ENCODE data around the gene KRCC1.
A peak's percentile ranks its signal among the peaks of the same experiment; 100 is the strongest.
"Not testable (repeated sequence)": the region's sequence is repeated elsewhere in the genome, so short reads cannot be mapped to it uniquely, and the experiment has no call there.

Gene KRCC1

DNA sequence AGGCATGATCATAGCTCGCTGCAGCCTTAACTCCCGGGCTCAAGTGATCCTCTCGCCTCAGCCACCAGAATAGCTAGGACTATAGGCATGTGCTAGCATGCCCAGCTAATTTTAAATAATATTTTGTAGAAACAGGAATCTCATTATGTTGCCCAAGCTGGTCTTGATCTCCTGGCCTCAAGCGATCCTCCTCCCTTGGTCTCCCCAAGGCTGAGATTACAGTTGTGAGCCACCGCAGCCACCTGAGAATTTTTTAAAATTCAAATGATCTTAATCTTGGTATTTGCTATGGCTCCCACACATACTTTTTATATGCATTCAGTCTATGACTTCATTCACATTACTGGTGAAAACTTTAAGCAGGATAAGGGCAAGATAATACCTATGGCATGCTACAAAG is 13.1 kb downstream of the KRCC1 start:
- no peak for DNase-seq (ENCODE audit: low read depth in 2 of 2, low spot score in 1 of 2)

- no peak for DNase-seq (ENCODE audit: low read depth in 2 of 2, low spot score in 1 of 2)
These were observed 17.1 kb downstream of the KRCC1 start for GRCh38 chr2:88038263-88039105.

- no peak for DNase-seq (ENCODE audit: low read depth in 2 of 2, low spot score in 1 of 2)
These were observed 19.0 kb downstream of the KRCC1 start for GRCh38 chr2:88036606-88037005.

GRCh38 chr2:88036182-88036581 is 19.4 kb downstream of the KRCC1 start:
- no peak for DNase-seq (ENCODE audit: low read depth in 2 of 2, low spot score in 1 of 2)

DNA sequence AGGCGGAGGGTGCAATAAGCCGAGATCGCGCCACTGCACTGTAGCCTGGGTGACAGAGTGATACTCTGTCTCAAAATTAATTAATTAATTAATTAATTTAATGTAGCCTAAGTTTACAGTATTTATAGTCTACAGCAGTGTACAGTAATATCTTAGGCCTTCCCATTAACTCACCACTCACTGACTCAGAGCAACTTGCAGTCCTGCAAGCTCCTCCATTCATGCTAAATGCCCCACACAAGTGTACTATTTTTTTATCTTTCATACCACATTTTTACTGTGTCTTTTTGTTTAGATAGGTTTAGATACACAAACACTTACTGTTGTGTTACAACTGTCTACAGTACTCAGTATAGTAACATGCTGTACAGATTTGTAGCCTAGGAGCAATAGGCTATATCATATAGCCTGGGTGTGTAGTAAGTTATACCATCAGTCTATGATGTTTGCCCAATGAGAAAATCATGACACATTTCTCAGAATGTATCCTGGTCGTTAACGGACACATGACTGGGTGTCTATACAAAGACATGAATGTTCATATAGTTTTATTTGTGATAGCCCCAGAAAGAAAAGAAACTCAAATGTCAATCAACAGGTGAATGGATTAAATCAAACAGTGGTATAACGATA is 23.4 kb downstream of the KRCC1 start:
- DNase-seq (ENCODE audit: low read depth in 2 of 2, low spot score in 1 of 2), result no peak

- no peak for DNase-seq (ENCODE audit: low read depth in 2 of 2, low spot score in 1 of 2)
These were observed 26.7 kb downstream of the KRCC1 start for GRCh38 chr2:88028931-88029330.

DNA sequence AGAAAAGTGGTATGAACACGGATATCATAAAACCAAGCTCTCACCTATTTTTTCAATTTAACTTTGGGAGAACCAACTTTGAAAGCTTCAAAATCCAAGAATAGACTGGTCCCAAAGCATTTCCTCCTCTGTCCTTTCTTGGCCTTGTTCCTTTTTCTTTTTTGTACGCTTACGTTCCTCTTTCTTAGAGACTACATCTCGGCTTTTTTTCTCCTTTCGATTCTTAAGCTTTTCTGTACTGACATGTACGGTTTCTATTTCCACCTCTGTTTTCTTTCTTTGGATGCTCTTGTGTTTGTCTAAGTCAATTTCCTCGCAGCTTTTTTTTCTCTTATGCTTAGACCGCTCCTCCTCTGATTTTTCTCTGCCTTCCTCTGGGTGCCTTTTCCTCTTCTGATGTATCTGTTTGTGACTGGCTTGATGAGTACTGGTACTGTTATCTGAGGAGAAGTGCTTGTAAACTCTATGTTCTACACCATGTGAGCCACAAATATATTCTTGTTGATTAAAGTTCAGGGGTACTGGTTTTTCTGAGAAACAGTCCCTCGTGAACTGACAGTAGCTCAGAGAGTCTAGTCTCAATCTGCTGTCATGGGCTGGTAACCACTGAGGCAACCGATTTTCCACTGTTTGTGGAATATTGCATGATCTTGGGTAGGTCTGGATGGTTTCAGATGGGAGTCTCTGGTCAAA is 27.7 kb downstream of the KRCC1 start:
- no peak for DNase-seq (ENCODE audit: low read depth in 2 of 2, low spot score in 1 of 2)

DNA sequence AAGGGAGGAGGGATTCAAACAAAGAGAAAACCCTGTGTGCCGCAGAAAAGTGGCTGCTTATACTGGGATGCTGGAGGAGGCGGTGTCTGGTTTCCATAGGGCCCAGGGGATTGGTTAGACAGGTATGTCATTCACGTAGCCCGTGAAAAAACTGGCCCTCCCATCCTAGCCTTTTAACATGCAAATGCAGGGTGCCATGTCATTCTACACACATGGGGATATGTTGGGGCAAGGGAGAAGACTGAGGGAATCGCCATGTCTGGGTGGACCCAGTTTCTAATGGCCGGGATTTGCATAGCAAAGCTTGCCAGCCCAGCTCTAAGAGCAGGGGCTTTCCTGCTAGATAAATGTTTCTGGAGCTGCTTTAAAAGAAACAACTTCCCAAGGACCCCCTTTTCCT is 31.1 kb downstream of the KRCC1 start:
- no peak for DNase-seq (ENCODE audit: low read depth in 2 of 2, low spot score in 1 of 2)

DNA sequence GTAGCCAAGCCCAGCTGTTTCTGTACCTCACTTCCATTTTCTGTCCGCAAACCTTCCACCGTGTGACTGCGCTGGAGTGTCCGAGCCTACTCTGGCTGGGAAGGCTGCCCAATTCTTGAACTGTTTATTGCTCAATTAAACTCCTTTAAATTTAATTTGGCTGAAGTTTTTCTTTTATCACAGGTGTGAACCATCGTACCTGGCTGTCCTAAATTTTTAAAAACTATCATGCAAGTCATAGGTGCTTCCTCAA is 33.0 kb downstream of the KRCC1 start:
- no peak for DNase-seq (ENCODE audit: low read depth in 2 of 2, low spot score in 1 of 2)

DNA sequence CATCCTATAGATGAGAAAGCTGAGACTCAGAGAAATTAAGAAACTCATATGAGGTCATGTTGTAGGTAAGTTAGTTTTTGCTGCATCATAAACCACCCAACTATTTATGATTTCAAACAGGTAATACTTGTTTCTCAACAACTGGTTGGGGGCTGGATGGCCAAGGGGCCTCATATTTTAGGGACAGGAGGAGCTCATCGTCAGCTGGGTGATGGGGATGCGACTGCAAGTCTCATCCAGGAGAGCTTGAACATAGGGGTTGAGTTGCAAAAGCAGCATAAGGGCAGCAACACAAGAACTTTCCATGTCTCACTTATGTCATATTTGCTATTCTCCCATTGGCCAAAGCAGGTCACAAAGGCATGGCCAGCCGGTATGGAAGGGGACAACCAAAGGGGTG is 35.6 kb downstream of the KRCC1 start:
- no peak for DNase-seq (ENCODE audit: low read depth in 2 of 2, low spot score in 1 of 2)

- no peak for DNase-seq (ENCODE audit: low read depth in 2 of 2, low spot score in 1 of 2)
These were observed 36.7 kb downstream of the KRCC1 start for GRCh38 chr2:88018909-88019308.

- not testable (repeated sequence) for DNase-seq (ENCODE audit: low read depth in 2 of 2, low spot score in 1 of 2)
These were observed 37.3 kb downstream of the KRCC1 start for GRCh38 chr2:88018077-88018805.

DNA sequence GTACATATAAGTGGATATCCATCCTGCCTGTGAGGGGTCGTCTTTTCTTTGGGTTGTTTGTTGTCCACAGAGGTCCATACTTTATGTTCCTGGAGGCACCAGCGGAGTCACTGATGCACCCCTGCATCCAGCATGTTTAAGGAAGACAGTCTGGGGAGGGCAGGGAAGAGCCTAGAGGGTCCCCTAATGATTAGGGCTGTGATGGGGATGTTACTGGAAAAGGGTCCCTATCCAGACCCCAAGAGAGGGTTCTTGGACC is 37.9 kb downstream of the KRCC1 start:
- DNase-seq (ENCODE audit: low read depth in 2 of 2, low spot score in 1 of 2), result not testable (repeated sequence)

DNA sequence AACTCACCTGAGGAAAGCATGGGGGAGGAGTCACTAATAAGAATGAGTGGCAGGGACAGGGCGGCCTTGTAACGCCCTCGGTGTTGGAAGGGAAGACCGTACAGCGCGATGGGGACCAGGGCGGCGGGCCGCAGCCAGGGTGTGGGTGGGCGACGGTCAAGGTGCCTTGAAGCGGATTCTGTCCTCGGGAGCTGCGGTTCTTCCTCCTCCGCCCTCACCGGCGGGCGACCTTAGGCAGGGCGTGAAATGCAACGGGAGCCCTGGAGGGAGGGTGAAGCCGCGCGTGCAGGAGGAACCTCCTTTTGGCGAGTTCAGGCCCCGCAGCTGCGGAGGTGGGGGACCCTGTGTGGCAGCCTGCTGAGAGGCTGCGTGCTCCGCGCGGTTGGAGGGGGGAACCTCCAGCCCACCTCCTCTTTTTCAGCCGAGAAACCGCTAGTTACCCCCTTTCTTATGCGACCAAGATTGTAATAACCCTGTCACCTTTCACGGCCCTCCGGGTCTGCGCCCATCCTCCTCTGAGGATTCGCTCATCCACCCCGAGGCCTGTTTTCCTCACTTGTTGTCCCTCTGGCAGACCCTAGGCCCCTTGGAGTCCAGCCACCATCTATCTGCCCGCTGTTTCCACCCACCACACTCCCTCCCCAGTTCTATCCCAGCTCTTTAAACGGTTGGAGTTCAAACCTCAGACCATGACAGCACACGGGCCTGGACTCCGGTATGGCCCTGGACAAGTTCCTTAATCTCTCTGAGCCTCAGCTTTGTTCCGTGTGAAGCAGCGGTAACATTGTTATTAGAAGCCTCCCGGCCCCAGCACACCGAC is 38.4 kb downstream of the KRCC1 start:
- DNase-seq (ENCODE audit: low read depth in 2 of 2, low spot score in 1 of 2), result peak in 1 of 2 donors; percentile 10

GRCh38 chr2:88016086-88016959 is 39.3 kb downstream of the KRCC1 start, which contains the start of gene RNU2-63P:
Gene RNU2-63P (minus strand): TSS chr2:88016547.
- peak; percentile 47 to 58 for DNase-seq (ENCODE audit: low read depth in 2 of 2, low spot score in 1 of 2)

DNA sequence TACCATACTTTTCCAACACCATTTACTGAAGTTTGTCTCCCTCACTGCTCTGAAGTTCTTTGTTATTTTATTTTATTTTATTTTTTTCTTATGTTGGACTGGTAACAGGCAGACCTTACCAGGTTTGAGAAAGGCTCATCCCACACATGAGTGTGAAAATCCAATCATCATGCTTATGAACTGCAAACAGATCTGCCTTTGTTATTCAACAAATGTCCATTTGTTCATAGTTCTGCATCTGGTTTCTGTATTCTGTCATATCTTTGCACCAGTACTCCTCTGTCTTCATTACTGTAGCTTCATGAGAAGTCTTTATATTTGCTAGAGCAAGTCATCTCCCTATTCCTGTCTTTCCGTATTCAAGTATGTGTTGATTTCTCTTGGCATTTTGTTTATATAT is 44.6 kb downstream of the KRCC1 start:
- DNase-seq (ENCODE audit: low read depth in 2 of 2, low spot score in 1 of 2), result no peak

- no peak for DNase-seq (ENCODE audit: low read depth in 2 of 2, low spot score in 1 of 2)
These were observed 45.4 kb downstream of the KRCC1 start for GRCh38 chr2:88010136-88010535.

DNA sequence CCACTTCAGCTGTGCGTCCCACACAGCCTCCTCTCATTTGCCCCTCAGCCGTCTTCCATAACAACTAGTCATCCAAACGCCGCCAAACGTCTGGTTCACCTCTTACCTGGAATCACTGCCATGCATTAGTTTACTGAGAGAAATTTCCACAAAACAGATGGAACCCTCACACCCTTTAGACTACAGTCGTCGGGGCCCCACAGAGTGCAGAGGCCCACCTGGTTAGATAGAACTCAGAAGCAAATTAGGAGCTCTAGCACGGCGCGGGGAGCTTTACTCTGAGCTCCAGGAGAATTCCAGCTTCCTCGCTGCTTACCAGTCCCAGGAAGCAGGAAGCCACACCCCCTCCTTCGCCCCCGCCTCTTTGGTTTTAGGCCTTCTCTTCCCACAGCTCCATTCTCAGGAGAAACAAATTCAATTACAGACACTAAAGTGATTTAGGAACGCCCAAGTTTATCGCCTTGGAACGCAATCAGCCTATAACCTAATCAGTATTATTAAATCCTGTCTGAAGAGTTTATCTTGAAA is 48.6 kb downstream of the KRCC1 start:
- no peak for DNase-seq (ENCODE audit: low read depth in 2 of 2, low spot score in 1 of 2)

DNA sequence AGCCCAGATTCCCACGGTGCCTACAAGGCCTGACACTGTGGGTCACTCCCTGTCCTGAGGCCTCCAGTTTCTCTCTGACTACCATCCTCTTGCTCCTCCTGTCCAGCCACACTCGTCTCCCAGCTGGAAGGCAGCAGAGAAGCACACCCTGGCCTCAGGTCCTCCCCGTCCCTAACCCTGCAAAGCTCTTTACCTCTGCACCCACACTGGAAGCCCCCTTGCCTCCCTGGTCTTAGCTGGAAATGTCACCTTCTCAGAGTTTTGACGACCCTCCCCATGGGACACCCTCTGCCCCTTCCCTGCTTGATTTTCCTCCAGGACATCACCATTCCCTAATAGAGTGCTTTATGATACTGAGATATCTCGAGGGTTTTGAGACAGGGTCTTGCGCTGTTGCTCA is 49.8 kb downstream of the KRCC1 start:
- DNase-seq (ENCODE audit: low read depth in 2 of 2, low spot score in 1 of 2), result no peak
